Erythroblast (primary cell): Measurements from ENCODE around the gene ZNF791.

Experiments
- GATA1 ChIP-seq: IDR thresholded peaks from 2 replicates; pipeline ENCODE4 v1.6.1; 2011; ENCODE audit warnings: low read depth, mild to moderate bottlenecking, control low read depth, low read length, moderate library complexity
- POLR2A ChIP-seq: IDR thresholded peaks from 2 replicates; pipeline ENCODE4 v1.6.1; 2011; ENCODE audit warnings: mild to moderate bottlenecking, low read length

DNA sequence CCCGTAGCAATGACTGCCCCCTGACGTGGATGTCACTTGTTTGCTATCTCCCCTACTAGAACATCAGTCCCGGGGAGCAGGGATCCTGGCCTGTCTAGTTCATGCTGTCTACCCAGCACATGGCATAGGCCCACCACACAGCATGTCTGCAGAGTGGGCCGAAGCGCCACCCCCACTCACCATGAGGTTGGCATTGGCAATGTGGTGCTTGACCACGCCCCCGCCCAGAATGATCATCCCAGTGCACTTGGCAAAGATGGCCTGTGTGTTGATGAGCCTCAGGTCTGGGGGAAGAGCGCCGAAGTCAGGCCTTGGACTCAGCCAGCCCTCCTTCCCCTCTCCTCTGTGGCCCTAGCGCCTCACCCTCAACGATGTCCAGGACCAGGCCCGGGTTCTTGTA lies 66.2 kb downstream of the ZNF791 start:
- TF ChIP-seq POLR2A = no peak
- no peak for TF ChIP-seq GATA1
